HG02642 (cell line): ENCODE data around the gene RBM12.

Experiments
- ATAC-seq: cut with Tn5 transposase; IDR thresholded peaks from one replicate; pipeline ENCODE4 v1.9.1; 2021; ENCODE audit warnings: mild to moderate bottlenecking; ENCODE audit not compliant: unreplicated experiment, poor library complexity

Gene RBM12

GRCh38 chr20:35602851-35603495, 61.7 kb downstream of the RBM12 start:
- ATAC-seq, result no peak

GRCh38 chr20:35601990-35602389, 62.7 kb downstream of the RBM12 start:
- no peak for ATAC-seq

- ATAC-seq, result peak; percentile 55
These were observed 63.4 kb downstream of the RBM12 start for GRCh38 chr20:35600993-35601973.

- no peak for ATAC-seq
These were observed 64.3 kb downstream of the RBM12 start for GRCh38 chr20:35600176-35600992.

GRCh38 chr20:35599776-35600120, 65.0 kb downstream of the RBM12 start:
- no peak for ATAC-seq
